NCI-H2081 (cell line): ENCODE measurements around the gene RBBP8.
"Not testable (repeated sequence)": the region's sequence is repeated elsewhere in the genome, so short reads cannot be mapped to it uniquely, and the experiment has no call there.

Experiments used
- DNase-seq, 2 experiments: peaks; one replicate each; lab custom pipeline; 2025; lab: John Stamatoyannopoulos, UW

Gene RBBP8

DNA sequence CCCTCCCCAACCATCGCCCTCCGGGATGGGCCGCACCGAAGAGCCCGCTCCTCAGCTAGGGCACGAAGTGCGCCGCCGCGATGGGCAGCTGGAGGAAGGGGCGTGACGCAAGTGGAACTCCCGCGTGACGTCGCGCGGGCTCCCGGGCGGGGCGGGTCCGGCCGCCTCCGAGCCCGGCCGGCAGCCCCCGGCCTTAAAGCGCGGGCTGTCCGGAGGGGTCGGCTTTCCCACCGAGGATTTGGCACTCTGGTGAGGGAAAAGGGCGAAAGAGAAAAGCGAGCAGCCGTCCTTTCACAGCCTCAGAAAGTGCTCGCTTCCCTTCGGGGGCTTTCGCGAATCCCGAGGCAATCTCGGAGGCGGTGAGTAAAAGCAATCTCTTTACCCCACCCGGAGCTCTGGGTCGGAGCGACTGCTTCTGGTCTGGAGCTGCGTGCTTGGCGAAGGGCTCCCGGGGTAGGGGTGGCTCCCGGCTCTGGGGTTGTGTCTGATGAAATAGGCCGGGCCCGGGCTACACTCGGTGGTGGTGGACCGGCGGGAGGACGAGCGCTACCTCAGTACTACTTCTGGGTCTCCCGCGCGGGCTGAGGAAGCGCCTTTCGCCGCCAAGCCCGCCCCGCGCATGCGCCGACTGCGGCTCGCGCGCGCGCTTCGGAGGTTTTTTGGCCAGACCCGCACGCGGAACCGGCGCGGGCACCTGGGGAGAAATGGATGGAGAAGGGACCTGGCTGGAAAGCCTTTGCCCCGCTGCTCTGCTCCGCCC is at the start of gene RBBP8:
Gene RBBP8 (plus strand): TSS at position 123 of the 760 bp plus-strand sequence. CDS start 3,524 bp downstream, outside the sequence.
- DNase-seq: peak; percentile 85 to 88

DNA sequence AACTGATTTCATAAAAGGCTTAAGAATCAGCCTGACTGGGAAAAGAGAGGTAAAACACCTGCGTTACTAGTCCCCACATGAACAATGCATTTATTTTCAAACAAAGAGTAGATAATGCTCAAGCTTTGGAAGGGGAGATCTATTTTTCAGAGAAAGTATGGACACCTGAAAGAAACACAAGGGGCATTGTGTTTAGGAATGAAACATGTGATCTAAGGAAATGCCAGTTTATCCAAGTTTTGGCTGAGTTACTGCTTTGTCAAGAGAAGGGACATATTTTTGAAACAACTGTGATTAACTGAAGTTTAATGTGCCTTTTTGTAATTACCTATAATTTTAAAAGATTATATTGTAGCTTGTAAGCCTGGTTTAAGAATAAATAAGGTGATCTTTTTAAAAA is 49.3 kb upstream of the RBBP8 start:
- no peak for DNase-seq

DNA sequence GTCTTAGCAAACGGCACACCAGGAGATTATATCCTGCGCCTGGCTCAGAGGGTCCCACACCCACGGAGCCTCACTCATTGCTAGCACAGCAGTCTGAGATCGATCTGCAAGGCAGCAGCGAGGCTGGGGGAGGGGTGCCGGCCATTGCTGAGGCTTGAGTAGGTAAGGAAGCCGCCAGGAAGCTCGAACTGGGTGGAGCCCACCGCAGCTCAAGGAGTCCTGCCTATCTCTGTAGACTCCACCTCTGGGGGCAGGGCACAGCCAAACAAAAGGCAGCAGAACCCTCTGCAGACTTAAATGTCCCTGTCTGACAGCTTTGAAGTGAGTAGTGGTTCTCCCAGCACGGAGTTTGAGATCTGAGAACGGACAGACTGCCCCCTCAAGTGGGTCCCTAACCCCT is 47.4 kb upstream of the RBBP8 start:
- DNase-seq: not testable (repeated sequence)

GRCh38 chr18:22899421-22899820 is 33.7 kb upstream of the RBBP8 start:
- no peak for DNase-seq

- peak in 1 of 2 experiments; percentile 37 for DNase-seq
Measured at GRCh38 chr18:22900558-22901238, 32.4 kb upstream of the RBBP8 start.

DNA sequence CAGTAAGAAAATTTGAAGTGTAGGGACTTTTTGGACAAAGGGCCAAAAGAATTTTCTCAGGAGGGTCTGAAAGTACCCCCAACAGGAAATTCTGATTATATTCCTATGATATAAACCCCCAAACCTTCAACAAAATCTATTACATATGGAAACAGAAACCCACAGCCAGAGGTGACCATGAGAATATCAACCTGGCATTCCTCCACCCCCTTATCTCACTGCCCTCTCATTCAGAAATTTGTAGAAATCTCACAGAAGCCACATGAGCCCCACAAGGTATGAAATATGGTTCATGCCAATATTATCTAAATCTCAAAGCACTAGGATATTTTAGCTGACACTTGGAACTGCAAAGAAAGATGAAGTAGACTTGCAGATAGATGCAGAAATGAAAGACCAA is 31.0 kb upstream of the RBBP8 start:
- DNase-seq: no peak

DNA sequence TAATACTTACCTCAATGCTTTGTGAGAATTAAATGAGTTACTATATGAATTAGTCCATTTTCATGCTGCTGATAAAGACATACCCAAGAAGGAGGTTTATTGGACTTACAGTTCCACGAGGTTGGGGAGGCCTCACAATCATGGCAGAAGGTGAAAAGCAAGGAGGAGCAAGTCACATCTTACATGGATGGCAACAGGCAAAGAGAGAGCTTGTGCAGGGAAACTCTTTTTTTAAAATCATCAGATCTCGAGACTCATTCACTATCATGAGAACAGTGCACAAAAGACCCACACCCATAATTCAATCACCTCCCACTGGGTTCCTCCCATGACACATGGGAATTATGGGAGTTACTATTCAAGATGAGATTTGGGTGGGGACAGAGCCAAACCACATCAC is 29.9 kb upstream of the RBBP8 start:
- DNase-seq: not testable (repeated sequence)

DNA sequence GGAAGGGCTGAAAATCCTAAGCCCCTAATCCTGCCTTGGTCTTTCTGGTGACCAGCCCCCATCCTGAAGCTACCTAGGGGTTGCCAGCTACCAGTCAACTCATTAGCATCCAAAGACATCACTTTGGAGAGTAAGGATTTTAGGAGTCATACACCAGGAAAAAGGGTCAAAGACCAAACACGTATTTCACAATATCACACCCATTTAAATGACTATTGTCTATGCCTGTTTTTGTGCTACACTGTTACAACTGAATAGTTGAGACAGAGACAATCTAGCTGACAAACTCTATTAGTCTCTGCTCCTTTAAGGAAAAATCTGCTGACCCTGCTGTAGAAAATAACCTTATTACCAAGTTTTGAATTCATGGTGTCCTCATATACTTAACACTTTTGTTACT is 21.0 kb upstream of the RBBP8 start:
- DNase-seq: no peak

DNA sequence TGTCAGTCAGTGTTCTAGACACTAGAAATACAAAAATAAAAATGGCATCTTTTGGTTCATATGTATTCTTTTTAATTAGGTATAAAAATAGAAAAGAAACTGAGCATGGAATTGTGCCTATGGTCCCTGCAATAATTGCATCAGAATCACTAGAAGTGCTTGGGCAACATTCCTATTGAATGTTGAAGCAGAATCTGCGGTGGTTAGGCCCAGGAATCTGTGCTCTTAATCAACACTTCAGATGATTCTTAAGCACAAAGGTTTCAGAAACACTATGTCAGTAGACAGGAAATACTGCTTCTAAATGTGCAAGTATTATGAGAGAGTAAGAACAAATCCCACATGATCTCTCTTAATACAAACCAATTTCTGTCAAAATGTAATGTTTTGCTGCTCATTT is 20.3 kb upstream of the RBBP8 start:
- DNase-seq: no peak

DNA sequence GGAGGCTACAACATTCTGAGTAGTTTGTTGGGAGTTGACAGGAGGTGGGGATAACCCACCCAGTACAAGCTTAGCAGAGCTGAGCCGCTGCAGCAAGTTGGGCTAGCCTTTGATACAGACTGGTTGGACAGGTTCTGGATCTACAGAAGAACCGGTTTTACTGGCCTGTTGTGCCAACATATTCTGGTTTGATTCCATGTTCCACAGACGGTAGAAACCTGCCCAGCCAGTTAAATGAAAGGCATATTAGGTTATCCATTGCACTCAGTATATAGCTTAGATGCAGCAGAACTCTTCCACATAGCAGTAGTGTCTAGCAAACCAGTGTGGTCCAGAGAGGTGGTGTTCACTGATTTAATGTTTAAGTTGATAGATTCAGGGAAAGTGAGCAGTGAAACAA is 19.3 kb upstream of the RBBP8 start:
- peak in 1 of 2 experiments; percentile 15 for DNase-seq

DNA sequence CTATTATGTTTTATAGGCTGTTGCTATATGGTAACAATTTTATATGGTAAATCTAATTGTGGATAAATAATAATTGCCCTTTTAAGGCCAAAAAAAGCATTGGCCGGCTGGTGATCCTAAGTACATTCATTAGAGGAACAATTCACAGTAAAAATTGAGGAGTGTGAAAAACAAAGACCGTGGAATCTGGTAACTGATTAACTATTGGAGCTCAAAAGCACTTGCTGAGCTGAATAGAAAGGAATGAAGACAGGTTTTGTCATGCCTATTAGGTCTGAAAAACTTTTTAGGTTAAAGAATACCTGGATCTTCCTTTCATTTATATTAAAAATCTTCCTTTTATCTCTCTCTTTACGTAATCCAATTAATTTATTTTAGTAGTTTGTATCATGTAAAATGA is 18.5 kb upstream of the RBBP8 start:
- DNase-seq: no peak

DNA sequence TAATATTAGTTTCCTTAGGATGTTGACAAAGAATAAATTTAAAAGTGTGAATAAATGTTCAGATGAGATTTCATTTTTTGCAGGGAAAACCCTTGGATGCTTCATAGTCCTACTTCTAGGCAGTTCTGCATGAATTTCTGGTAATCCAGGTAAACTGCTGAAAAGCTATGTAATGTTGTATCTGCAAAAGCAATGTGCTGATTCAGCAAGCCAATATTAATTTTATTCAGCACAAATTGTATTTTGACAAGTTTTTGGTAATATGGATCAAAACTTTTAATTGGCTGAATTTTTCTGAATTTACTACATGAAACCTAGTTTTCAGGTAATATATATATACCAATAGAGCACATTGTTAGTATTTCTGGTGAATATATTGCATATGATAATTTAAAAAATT is 17.8 kb upstream of the RBBP8 start:
- no peak for DNase-seq

DNA sequence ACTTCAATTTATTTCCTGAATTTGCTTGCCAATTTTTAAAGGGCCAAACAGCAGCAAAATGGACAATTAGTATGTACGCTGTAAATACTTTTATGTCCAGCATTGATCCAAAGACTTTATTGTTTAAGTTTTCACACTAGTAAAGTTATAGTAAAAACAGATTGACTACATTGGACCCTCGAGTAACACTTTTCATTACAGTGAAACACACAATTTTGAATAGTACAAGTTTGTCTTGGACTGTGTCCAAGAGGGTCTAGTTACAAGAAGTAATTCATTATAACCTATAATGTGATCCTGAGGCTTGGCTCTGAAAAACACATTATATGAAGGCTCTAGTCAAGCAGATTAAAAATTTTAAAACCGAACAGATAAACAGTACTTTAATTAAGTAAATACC is 11.4 kb upstream of the RBBP8 start:
- peak in 1 of 2 experiments; percentile 43 for DNase-seq

- DNase-seq: no peak
Measured at GRCh38 chr18:22924589-22924988, 8.5 kb upstream of the RBBP8 start.

- no peak for DNase-seq
Measured at GRCh38 chr18:22926454-22926853, 6.7 kb upstream of the RBBP8 start.

- DNase-seq: no peak
Measured at GRCh38 chr18:22928339-22928738, 4.8 kb upstream of the RBBP8 start.

- peak; percentile 70 to 78 for DNase-seq
Measured at GRCh38 chr18:22930089-22930713, 2.9 kb upstream of the RBBP8 start.

GRCh38 chr18:22932885-22933205 is 283 bp upstream of the RBBP8 start:
- DNase-seq: no peak

DNA sequence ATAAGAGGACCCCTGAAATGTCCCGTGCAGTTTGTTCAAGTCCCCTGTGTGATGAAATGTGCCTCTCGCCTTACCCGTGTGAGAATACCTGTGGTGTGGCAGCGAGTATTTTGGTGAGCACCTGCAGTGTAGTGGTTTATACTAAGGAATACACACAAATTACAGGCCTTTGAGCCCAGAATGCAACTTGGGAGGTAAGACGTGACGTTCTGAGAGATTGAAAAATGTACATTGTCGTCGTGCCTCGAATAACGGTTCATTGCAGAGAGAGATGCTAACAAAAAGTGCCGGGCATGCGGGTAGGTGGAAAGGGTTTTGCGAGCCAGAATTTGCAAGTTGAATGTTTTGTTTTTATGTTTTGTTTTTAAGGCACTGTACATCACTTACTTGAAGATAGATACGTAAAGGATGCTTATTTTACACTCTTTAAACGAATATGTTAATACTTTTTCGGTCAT is 867 bp downstream of the RBBP8 start:
- peak in 1 of 2 experiments; percentile 66 for DNase-seq

DNA sequence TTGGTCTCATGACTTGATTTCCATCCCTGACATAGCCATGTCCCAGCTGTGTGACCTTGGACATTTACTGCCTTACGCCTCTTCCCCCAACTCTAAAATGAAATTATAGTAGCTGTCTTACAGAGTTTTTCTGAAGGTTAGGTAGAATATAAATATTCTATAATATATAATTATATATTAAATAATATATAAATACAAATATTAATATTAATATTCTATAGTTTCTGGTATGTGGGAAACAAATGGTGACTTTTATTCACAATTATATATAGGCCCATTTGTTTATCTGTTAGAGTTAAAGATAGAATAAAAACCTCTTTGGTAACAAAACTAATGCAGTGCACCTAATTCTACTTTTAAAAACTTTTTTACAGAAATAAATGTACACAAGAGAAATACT is 1.7 kb downstream of the RBBP8 start:
- DNase-seq: no peak

DNA sequence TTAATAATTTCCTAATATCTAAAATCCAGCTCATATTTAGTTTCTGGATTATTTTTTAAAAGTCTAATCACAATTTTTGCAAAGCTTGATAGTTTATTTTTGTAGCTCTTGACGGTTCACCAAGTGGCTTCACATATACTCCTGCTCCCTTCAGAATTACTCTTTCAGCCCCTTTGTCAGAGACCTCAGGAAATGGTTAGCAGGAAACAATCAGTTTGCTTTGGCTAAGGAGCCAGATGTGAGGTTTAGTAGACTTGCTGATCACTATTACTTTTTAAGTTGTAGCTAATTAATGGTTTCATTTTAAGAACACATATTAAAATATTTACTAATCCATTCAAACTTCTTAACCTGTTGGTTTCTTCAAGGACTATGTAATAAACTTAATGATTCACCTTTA is 2.3 kb downstream of the RBBP8 start:
- DNase-seq: peak in 1 of 2 experiments; percentile 36

GRCh38 chr18:22936515-22936914 is 3.4 kb downstream of the RBBP8 start:
- no peak for DNase-seq

GRCh38 chr18:22939649-22940048 is 6.5 kb downstream of the RBBP8 start:
- DNase-seq: no peak
